DND-41 (cell line): Measurements from ENCODE around the gene KAZN.

Experiments used
- ATAC-seq: fragments of 200-7000 bp; cut with Tn5 transposase; 3 replicates; pipeline ENCODE4 v1.9.1; 2021; ENCODE audit warnings: low read depth; ENCODE audit not compliant: insufficient read depth
- DNase-seq: peaks from one replicate; pipeline ENCODE4 v3.0.0-alpha.2; 2020
- H2AFZ ChIP-seq: 2 replicates; pipeline ENCODE4 v1.6.0; 2012; ENCODE audit warnings: low read depth, low read length
- H3K27ac ChIP-seq: 2 replicates; pipeline ENCODE4 v1.5.1; 2012; ENCODE audit warnings: low read length, inconsistent platforms
- H3K27me3 ChIP-seq: fragments of 200-600 bp; sonication (generic); 2 replicates; pipeline ENCODE4 v1.6.0; 2012; ENCODE audit warnings: low read length, mild to moderate bottlenecking, inconsistent platforms; ENCODE audit not compliant: insufficient read depth, poor library complexity
- H3K36me3 ChIP-seq: 2 replicates; pipeline ENCODE4 v1.5.1; 2012; ENCODE audit warnings: low read length, inconsistent platforms; ENCODE audit not compliant: insufficient read depth
- H3K4me1 ChIP-seq: 2 replicates; pipeline ENCODE4 v1.5.1; 2012; ENCODE audit warnings: mild to moderate bottlenecking, low read length; ENCODE audit not compliant: insufficient read depth
- H3K4me2 ChIP-seq: 2 replicates; pipeline ENCODE4 v1.6.0; 2012; ENCODE audit warnings: mild to moderate bottlenecking, moderate library complexity, low read length, inconsistent platforms; ENCODE audit not compliant: insufficient read depth
- H3K4me3 ChIP-seq, 2 experiments: fragments of 200-600 bp in 1 of 2; shearing (Covaris generic) in 1 of 2; 2 replicates each; pipeline ENCODE4 v1.5.1; 2012 to 2016; ENCODE audit warnings: inconsistent platforms in 2 of 2, low read length in 2 of 2, mild to moderate bottlenecking in 2 of 2, low read depth in 1 of 2, moderate library complexity in 1 of 2
- H3K79me2 ChIP-seq: 2 replicates; pipeline ENCODE4 v1.6.0; 2012; ENCODE audit warnings: low read length, inconsistent platforms; ENCODE audit not compliant: insufficient read depth
- H3K9ac ChIP-seq: 2 replicates; pipeline ENCODE4 v1.6.0; 2012; ENCODE audit warnings: low read depth, mild to moderate bottlenecking, inconsistent platforms, low read length, moderate library complexity
- H3K9me3 ChIP-seq: 2 replicates; pipeline ENCODE4 v1.5.1; 2012; ENCODE audit warnings: low read length, moderate library complexity, mild to moderate bottlenecking, inconsistent platforms; ENCODE audit not compliant: insufficient read depth, severe bottlenecking
- H4K20me1 ChIP-seq: 2 replicates; pipeline ENCODE4 v1.6.0; 2012; ENCODE audit warnings: low read length; ENCODE audit not compliant: insufficient read depth
- EZH2 ChIP-seq: IDR thresholded peaks from 3 replicates; pipeline ENCODE4 v1.6.1; 2012; ENCODE audit warnings: borderline replicate concordance, low read depth, mild to moderate bottlenecking, moderate library complexity, low read length, inconsistent platforms; ENCODE audit not compliant: severe bottlenecking
- TF ChIP-seq, protein P1 (sequence below): IDR thresholded peaks from 2 replicates; pipeline ENCODE4 v1.5.1; 2012; ENCODE audit warnings: borderline replicate concordance, low read length, moderate library complexity, mild to moderate bottlenecking; ENCODE audit not compliant: poor library complexity, severe bottlenecking; ENCODE audit errors: extremely low read depth

The KAZN gene

DNA sequence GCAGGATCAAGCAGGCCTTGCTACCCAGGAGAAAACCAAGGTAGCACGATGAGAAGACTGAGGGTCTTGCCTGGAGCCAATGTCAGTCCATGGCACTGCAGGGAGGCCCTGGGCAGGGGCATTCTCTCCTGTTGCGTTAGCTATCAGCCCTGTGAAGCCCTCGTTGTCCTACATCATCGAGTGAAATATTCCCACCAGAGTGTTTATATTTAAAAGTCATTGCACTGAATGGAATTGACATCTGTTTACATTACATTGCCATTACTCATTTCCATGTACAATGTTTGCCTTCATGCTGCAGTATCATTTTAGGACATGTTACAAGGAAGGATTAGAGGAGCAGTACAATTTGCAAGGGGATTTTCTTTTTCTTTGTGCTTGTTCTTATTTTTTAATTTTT lies 243.9 kb downstream of the KAZN start:
- Histone ChIP-seq H3K27ac (no peak overlapping the region), H3K4me3 (no peak overlapping the region), H4K20me1 (no peaks in the 10 kb centered on the region), H3K4me2 (no peak overlapping the region), H2AFZ (no peak overlapping the region), H3K4me1 (no peaks in the 10 kb centered on the region), H3K9ac (no peak overlapping the region), H3K79me2 (no peaks in the 10 kb centered on the region), H3K36me3 (no peaks in the 10 kb centered on the region), H3K9me3 (peaks cover 18% of the 10 kb centered on the region), H3K27me3 (no peaks in the 10 kb centered on the region)
- DNase-seq (no peak), ATAC-seq (no peak)
- no peak for TF ChIP-seq EZH2
- TF ChIP-seq, protein P1, sequence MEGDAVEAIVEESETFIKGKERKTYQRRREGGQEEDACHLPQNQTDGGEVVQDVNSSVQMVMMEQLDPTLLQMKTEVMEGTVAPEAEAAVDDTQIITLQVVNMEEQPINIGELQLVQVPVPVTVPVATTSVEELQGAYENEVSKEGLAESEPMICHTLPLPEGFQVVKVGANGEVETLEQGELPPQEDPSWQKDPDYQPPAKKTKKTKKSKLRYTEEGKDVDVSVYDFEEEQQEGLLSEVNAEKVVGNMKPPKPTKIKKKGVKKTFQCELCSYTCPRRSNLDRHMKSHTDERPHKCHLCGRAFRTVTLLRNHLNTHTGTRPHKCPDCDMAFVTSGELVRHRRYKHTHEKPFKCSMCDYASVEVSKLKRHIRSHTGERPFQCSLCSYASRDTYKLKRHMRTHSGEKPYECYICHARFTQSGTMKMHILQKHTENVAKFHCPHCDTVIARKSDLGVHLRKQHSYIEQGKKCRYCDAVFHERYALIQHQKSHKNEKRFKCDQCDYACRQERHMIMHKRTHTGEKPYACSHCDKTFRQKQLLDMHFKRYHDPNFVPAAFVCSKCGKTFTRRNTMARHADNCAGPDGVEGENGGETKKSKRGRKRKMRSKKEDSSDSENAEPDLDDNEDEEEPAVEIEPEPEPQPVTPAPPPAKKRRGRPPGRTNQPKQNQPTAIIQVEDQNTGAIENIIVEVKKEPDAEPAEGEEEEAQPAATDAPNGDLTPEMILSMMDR = no peak

DNA sequence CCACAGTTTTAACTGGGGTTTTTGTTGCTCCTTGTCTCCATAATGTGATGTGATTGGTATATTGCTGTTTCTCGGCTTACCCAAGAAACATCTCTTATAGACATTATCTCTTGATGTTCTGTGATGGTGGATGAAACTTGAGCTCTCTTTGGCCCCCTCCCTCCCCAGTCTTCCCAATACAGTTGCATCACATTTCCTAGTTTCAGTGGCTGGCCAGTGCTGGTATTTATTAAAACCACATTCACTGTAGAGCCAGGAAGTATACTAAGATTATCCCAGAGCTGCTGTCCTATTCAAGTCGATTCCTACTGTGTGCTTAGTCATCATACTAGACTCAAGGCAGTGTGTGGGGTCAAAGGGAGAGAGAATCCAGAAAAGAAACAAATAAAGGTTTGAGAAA lies 244.4 kb downstream of the KAZN start:
- Histone ChIP-seq H3K4me2 (no peak overlapping the region), H3K79me2 (no peaks in the 10 kb centered on the region), H3K9ac (no peak overlapping the region), H2AFZ (no peak overlapping the region), H3K4me3 (no peak overlapping the region), H3K4me1 (no peaks in the 10 kb centered on the region), H3K27me3 (no peaks in the 10 kb centered on the region), H4K20me1 (no peaks in the 10 kb centered on the region), H3K9me3 (peaks cover 18% of the 10 kb centered on the region), H3K36me3 (no peaks in the 10 kb centered on the region), H3K27ac (no peak overlapping the region)
- TF ChIP-seq, protein P1 = no peak
- TF ChIP-seq EZH2 = no peak
- DNase-seq = no peak
- no peak for ATAC-seq

DNA sequence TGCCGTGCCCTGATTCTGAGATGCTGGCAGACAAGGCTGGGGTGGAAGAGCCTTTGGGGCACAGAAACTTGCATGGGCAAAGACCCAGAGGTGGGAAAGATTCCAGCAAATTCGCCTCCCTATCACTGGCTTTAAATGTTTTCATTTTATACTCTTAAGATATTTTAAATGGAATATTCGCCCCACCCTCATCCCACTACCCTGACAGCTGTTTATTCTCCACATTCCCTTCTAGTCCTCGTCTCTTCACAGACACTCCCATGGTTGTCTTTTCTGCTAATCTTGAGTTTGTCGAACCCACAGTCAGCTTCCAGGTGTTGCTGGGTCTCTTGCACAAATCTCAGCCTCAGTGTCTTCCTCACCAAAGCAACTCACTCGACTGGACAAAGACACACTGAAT lies 245.0 kb downstream of the KAZN start:
- Histone ChIP-seq H3K79me2 (no peaks in the 10 kb centered on the region), H3K4me2 (no peak overlapping the region), H2AFZ (no peak overlapping the region), H3K36me3 (no peaks in the 10 kb centered on the region), H3K27ac (no peak overlapping the region), H3K9ac (no peak overlapping the region), H3K4me1 (no peaks in the 10 kb centered on the region), H3K27me3 (no peaks in the 10 kb centered on the region), H3K4me3 (no peak overlapping the region), H4K20me1 (no peaks in the 10 kb centered on the region), H3K9me3 (peaks cover 18% of the 10 kb centered on the region)
- TF ChIP-seq, protein P1 = no peak
- TF ChIP-seq EZH2 = no peak
- ATAC-seq (no peak), DNase-seq (no peak)

DNA sequence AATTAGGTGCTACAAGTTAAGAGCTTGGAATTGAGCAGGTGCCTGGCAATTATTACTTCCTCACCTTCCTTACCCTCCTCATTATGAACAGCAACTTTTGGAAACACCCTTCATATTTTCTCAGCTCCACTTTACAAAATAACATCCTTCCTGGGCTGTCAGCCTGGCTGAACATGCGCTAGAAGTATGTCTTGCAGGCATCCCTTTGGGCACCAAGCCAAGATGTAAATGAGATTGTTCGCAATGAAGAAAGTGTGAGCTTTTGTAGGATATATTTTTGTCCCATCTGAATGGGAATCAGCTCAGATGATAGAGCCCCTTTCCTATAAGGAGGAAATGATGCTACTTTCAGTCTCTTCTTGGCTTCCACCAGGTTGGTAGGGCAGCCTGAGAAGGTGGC lies 245.9 kb downstream of the KAZN start:
- Histone ChIP-seq H3K4me1 (no peaks in the 10 kb centered on the region), H3K9ac (no peak overlapping the region), H3K4me2 (no peak overlapping the region), H3K27ac (no peak overlapping the region), H3K27me3 (no peaks in the 10 kb centered on the region), H4K20me1 (no peaks in the 10 kb centered on the region), H3K79me2 (no peaks in the 10 kb centered on the region), H3K4me3 (no peak overlapping the region), H3K36me3 (no peaks in the 10 kb centered on the region), H3K9me3 (peaks cover 18% of the 10 kb centered on the region), H2AFZ (no peak overlapping the region)
- TF ChIP-seq EZH2 = no peak
- TF ChIP-seq, protein P1 = no peak
- no peak for ATAC-seq
- DNase-seq = no peak
